ENCODE results near the gene CACNA1C. TPM values are rescaled to one million over a fixed set of nuclear protein-coding genes. Genes with fewer than 3 reads are reported as not detected.

CACNA1C gene
- total RNA-seq, 6 donors from 2014 or later: 5.2 to 45.1 (median 8.8) TPM

DNA sequence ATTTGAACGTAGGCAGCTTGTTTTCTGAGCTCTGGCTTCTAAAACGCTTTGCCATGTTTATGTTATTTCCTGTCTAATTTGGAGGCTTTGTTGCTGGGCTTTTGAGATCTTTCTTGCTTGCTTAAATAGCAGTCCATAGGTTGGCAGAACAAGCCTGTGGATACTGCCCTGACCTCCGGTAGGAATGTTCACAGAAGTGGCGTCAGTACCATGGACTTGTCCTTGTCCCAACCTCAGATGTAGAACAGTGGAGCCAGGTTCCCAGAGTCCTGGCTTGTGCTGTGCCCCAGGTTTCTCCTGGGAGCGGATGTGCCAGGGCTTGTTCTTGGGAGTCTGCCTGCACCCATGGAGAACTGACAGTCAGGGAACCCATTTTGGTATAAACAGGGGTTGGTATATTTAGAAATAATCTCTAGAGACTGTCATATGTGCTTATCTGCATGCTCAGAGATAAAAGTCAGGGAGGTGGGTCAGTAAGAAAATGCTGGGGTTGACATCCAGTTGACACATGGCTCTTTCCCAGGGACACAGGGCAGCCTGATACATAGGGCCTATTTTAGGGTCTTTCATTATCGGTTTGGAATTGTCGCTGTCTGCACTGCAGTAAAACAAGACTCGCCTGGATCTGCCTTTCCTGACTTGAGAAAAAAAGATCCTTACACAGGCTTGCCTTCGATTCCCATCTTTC lies 22.9 kb downstream of the CACNA1C start:
- ATAC-seq (ENCODE audit: low FRiP score in 2 of 2): no peak
- WGBS, 2 donors: 61 to 77% methylated on average over 9 of the region's 9 CpGs

DNA sequence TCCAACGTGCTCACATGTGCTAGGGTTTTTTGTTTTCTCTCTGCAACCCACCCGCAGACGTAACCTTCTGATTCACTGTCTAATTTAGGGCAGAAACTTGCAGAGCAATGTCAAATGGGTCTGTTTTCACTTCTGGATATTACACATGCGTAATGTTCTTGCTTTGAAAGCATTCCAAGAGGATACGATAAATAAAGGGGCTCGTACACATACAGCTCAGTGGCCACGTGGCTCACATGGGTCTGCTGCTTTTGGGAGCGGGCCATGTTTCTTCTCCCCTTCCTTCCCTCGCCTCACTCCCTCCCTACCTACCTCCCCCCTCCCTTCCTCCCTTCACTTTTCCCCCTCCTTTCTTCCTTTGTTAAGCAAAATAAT lies 23.4 kb downstream of the CACNA1C start:
- Histone ChIP-seq H3K27me3 (no peaks in the 10 kb centered on the region), H3K4me3 (no peak overlapping the region), H3K4me1 (peaks cover 0 to 5% (median 0%) of the 10 kb centered on the region in 4 donors), H3K27ac (peak overlapping the region in 2 of 4 donors; percentile 42 to 58), H3K9me3 (no peaks in the 10 kb centered on the region), H3K36me3 (no peaks in the 10 kb centered on the region)
- WGBS, 2 donors: 49 to 64% methylated on average over 9 of the region's 9 CpGs
- TF ChIP-seq, protein P1, sequence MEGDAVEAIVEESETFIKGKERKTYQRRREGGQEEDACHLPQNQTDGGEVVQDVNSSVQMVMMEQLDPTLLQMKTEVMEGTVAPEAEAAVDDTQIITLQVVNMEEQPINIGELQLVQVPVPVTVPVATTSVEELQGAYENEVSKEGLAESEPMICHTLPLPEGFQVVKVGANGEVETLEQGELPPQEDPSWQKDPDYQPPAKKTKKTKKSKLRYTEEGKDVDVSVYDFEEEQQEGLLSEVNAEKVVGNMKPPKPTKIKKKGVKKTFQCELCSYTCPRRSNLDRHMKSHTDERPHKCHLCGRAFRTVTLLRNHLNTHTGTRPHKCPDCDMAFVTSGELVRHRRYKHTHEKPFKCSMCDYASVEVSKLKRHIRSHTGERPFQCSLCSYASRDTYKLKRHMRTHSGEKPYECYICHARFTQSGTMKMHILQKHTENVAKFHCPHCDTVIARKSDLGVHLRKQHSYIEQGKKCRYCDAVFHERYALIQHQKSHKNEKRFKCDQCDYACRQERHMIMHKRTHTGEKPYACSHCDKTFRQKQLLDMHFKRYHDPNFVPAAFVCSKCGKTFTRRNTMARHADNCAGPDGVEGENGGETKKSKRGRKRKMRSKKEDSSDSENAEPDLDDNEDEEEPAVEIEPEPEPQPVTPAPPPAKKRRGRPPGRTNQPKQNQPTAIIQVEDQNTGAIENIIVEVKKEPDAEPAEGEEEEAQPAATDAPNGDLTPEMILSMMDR (IDR thresholded peaks at IDR 0.05): no peak
- TF ChIP-seq EP300 (IDR thresholded peaks at IDR 0.05): peak in 1 of 4 donors; percentile 11
- ATAC-seq (ENCODE audit: low FRiP score in 2 of 2) (peak in 1 of 2 donors; percentile 50), DNase-seq (no peak)

More for the DNA sequence above, 22.9 kb downstream of the CACNA1C start:
- H3K27ac ChIP-seq: peak overlapping the region; percentile 24 to 58 (median 37)
- peaks cover 0 to 5% (median 0%) of the 10 kb centered on the region in 4 donors for H3K4me1 ChIP-seq
- TF ChIP-seq POLR2AphosphoS5 (IDR thresholded peaks at IDR 0.05) (no peak), POLR2A (IDR thresholded peaks at IDR 0.05) (no peak), EP300 (IDR thresholded peaks at IDR 0.05) (no peak)
- TF ChIP-seq, protein P1 (IDR thresholded peaks at IDR 0.05): no peak
- no peak for DNase-seq
- H3K4me3 ChIP-seq: no peak overlapping the region
- H3K9me3 ChIP-seq: peaks cover 0 to 1% (median 0%) of the 10 kb centered on the region in 4 donors
- H3K36me3 ChIP-seq: no peaks in the 10 kb centered on the region
- no peaks in the 10 kb centered on the region for H3K27me3 ChIP-seq

DNA sequence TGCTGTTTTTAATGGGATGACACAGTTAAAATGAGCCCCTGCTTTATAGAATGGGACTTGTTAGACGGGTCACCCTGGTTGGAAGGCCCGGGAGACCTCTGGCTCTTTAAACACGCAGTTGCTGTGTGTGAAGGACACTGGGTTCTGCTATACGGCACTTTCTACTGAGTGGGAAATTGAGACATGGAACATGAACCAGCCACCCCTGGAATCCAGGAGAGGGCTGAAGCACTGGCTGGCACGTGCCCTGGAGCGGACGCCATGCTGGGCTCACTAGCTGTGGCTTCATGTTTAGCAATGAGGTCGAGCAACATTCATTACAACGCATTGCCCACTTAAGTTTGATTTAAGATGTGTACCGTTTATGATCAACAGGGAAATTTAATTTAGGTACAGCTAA lies 23.9 kb downstream of the CACNA1C start:
- no peak for DNase-seq

DNA sequence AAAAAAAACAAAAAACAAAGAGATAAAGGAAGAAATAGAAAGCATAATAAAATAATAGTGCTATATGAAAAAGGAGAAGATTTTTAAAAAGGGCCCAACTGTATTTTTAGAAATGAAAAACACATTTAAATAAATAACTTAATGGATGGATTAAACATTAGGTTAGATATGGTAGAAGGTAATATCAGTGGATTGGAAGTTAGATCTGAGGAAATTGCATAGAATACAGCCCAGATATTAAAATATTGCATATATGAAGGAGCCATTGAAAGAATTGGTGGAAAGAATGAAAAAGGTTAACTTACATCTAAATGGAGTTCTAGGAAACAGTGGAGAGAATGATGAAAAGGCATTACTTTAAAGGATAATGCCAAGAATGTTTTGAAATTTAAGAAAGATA lies 27.8 kb downstream of the CACNA1C start:
- ATAC-seq (ENCODE audit: low FRiP score in 2 of 2) (no peak), DNase-seq (no peak)
- H3K27ac ChIP-seq: no peak overlapping the region
- no peaks in the 10 kb centered on the region for H3K36me3 ChIP-seq
- H3K4me3 ChIP-seq: no peak overlapping the region
- no peaks in the 10 kb centered on the region for H3K9me3 ChIP-seq
- no peak for TF ChIP-seq POLR2AphosphoS5 (IDR thresholded peaks at IDR 0.05)
- TF ChIP-seq, protein P1 (IDR thresholded peaks at IDR 0.05): no peak
- H3K4me1 ChIP-seq: no peaks in the 10 kb centered on the region
- no peaks in the 10 kb centered on the region for H3K27me3 ChIP-seq

More for the DNA sequence above, 23.9 kb downstream of the CACNA1C start:
- H3K27me3 ChIP-seq: no peaks in the 10 kb centered on the region
- H3K36me3 ChIP-seq: no peaks in the 10 kb centered on the region
- H3K4me3 ChIP-seq: no peak overlapping the region
- H3K27ac ChIP-seq: peak overlapping the region in 2 of 4 donors; percentile 42 to 58
- H3K4me1 ChIP-seq: peaks cover 0 to 5% (median 0%) of the 10 kb centered on the region in 4 donors
- 80 to 86% methylated on average over 10 of the region's 10 CpGs for WGBS, 2 donors
- no peaks in the 10 kb centered on the region for H3K9me3 ChIP-seq
- no peak for ATAC-seq (ENCODE audit: low FRiP score in 2 of 2)
- TF ChIP-seq POLR2A (IDR thresholded peaks at IDR 0.05): no peak
- TF ChIP-seq, protein P1 (IDR thresholded peaks at IDR 0.05): no peak
- no peak for TF ChIP-seq POLR2AphosphoS5 (IDR thresholded peaks at IDR 0.05)
- no peak for TF ChIP-seq EP300 (IDR thresholded peaks at IDR 0.05)

DNA sequence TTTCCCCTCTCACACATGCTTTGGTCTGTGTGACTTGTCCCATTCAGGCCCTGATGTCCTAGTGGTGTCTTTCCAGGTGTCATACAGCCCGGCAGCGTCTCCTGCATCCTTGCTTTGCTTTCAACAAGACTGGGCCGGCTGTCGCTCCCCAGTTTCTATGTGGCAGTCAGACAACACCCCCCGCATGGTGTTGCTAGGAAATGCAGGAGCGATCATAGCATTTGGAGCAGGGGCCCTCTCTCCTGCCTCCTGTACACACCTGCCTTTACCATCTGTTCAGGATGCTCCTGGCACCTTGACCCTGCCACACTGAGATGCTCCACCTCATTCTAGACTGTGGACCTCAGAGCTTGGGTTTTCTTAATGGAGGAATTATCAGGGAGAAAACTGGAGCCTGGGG lies 29.5 kb downstream of the CACNA1C start:
- 88 to 92% methylated on average over 6 of the region's 6 CpGs for WGBS, 2 donors
- DNase-seq (no peak), ATAC-seq (ENCODE audit: low FRiP score in 2 of 2) (no peak)
- no peak overlapping the region for H3K4me3 ChIP-seq
- no peaks in the 10 kb centered on the region for H3K9me3 ChIP-seq
- TF ChIP-seq, protein P1 (IDR thresholded peaks at IDR 0.05): no peak
- TF ChIP-seq POLR2A (IDR thresholded peaks at IDR 0.05) (no peak), EP300 (IDR thresholded peaks at IDR 0.05) (no peak), POLR2AphosphoS5 (IDR thresholded peaks at IDR 0.05) (no peak)
- H3K36me3 ChIP-seq: no peaks in the 10 kb centered on the region
- H3K27ac ChIP-seq: no peak overlapping the region
- H3K4me1 ChIP-seq: peaks cover 0 to 2% (median 0%) of the 10 kb centered on the region in 4 donors
- no peaks in the 10 kb centered on the region for H3K27me3 ChIP-seq

Data from upper lobe of left lung (tissue), 6 donors.